Measurements from ENCODE around the gene ITGB3. TPM values are rescaled to one million over a fixed set of nuclear protein-coding genes. Genes with fewer than 3 reads are reported as not detected.

ITGB3 gene
- total RNA-seq, 5 donors from 2014 or later (not counting 1 experiment from before 2014, with no cell fraction given) = 0.22 to 3.8 (median 0.26) TPM

- H3K4me1 ChIP-seq (ENCODE audit: control insufficient read depth in 1 of 2, extremely low read depth in 1 of 2, insufficient read depth in 2 of 2, low read length in 2 of 2) = peaks cover 20 to 34% of the 10 kb centered on the region in 2 experiments
- no peaks in the 10 kb centered on the region for H3K9me3 Mint-ChIP-seq
- 90% methylated on average over 3 of the region's 6 CpGs for WGBS (ENCODE audit: insufficient coverage)
- H3K36me3 Mint-ChIP-seq = no peaks in the 10 kb centered on the region
- ATAC-seq (replicated peaks in 1 of 4) (no peak), DNase-seq (no peak)
- H3K9me3 ChIP-seq = no peaks in the 10 kb centered on the region
- H3K4me1 Mint-ChIP-seq = peaks cover 30 to 45% (median 41%) of the 10 kb centered on the region in 3 donors
- no peaks in the 10 kb centered on the region for H3K27me3 ChIP-seq (replicated peaks in 1 of 2; ENCODE audit: control insufficient read depth in 2 of 2, extremely low read depth in 1 of 2, insufficient read depth in 2 of 2, low read length in 1 of 2)
- H3K36me3 ChIP-seq (ENCODE audit: control insufficient read depth in 2 of 2, extremely low read depth in 1 of 2, insufficient read depth in 1 of 2, low read length in 1 of 2) = no peaks in the 10 kb centered on the region
- no peak within 1 kb of the TSS for H3K4me3 Mint-ChIP-seq
- ChIA-PET CTCF (interaction anchor here in 1 of 2 donors (0.5 kb wide), 1 partner anchor 1281 kb away, joined by 3 read pairs; no protein-coding TSS in a partner anchor), POLR2A (no interaction called here)
- H3K4me3 ChIP-seq (ENCODE audit: control insufficient read depth in 1 of 2, extremely low read depth in 1 of 2, low read length in 1 of 2) = no peak within 1 kb of the TSS
- H3K27ac Mint-ChIP-seq = peak within 1 kb of the TSS; percentile 41 to 91
- H3K27me3 Mint-ChIP-seq = no peaks in the 10 kb centered on the region
- no peak within 1 kb of the TSS for H3K27ac ChIP-seq (ENCODE audit: low read length)
Observed at GRCh38 chr17:47208744-47209488, 44.7 kb upstream of the ITGB3 start, which contains the start of gene MYL4. MYL4 (plus strand) TSS chr17:47209348; CDS start chr17:47209423, 75 bp downstream.

- WGBS (ENCODE audit: insufficient coverage) = 100% methylated on average over 2 of the region's 3 CpGs
- ChIA-PET CTCF (no interaction called here), POLR2A (no interaction called here)
- Mint-ChIP-seq H3K4me3 (no peak overlapping the region), H3K27me3 (no peaks in the 10 kb centered on the region), H3K27ac (peak overlapping the region in 1 of 2 donors; percentile 11), H3K9me3 (no peaks in the 10 kb centered on the region), H3K36me3 (no peaks in the 10 kb centered on the region), H3K4me1 (peaks cover 24 to 40% (median 35%) of the 10 kb centered on the region in 3 donors)
- no peaks in the 10 kb centered on the region for H3K27me3 ChIP-seq (replicated peaks in 1 of 2; ENCODE audit: control insufficient read depth in 2 of 2, extremely low read depth in 1 of 2, insufficient read depth in 2 of 2, low read length in 1 of 2)
- H3K4me1 ChIP-seq (ENCODE audit: control insufficient read depth in 1 of 2, extremely low read depth in 1 of 2, insufficient read depth in 2 of 2, low read length in 2 of 2) = peaks cover 15 to 28% of the 10 kb centered on the region in 2 experiments
- ATAC-seq (replicated peaks in 1 of 4) (no peak), DNase-seq (no peak)
- no peak overlapping the region for H3K27ac ChIP-seq (ENCODE audit: low read length)
- no peaks in the 10 kb centered on the region for H3K9me3 ChIP-seq
- H3K36me3 ChIP-seq (ENCODE audit: control insufficient read depth in 2 of 2, extremely low read depth in 1 of 2, insufficient read depth in 1 of 2, low read length in 1 of 2) = no peaks in the 10 kb centered on the region
- no peak overlapping the region for H3K4me3 ChIP-seq (ENCODE audit: control insufficient read depth in 1 of 2, extremely low read depth in 1 of 2, low read length in 1 of 2)
Observed at GRCh38 chr17:47209499-47209898, 44.1 kb upstream of the ITGB3 start.

- H3K27me3 ChIP-seq (replicated peaks in 1 of 2; ENCODE audit: control insufficient read depth in 2 of 2, extremely low read depth in 1 of 2, insufficient read depth in 2 of 2, low read length in 1 of 2) = no peaks in the 10 kb centered on the region
- no peak overlapping the region for H3K4me3 ChIP-seq (ENCODE audit: control insufficient read depth in 1 of 2, extremely low read depth in 1 of 2, low read length in 1 of 2)
- ChIA-PET POLR2A (no interaction called here), CTCF (no interaction called here)
- no peaks in the 10 kb centered on the region for H3K36me3 ChIP-seq (ENCODE audit: control insufficient read depth in 2 of 2, extremely low read depth in 1 of 2, insufficient read depth in 1 of 2, low read length in 1 of 2)
- H3K4me3 Mint-ChIP-seq = no peak overlapping the region
- no peaks in the 10 kb centered on the region for H3K36me3 Mint-ChIP-seq
- no peaks in the 10 kb centered on the region for H3K9me3 Mint-ChIP-seq
- DNase-seq (no peak), ATAC-seq (replicated peaks in 1 of 4) (no peak)
- WGBS (ENCODE audit: insufficient coverage) = no CpG with 5 or more reads among the region's 3 CpGs
- H3K27ac ChIP-seq (ENCODE audit: low read length) = no peak overlapping the region
- H3K27me3 Mint-ChIP-seq = no peaks in the 10 kb centered on the region
- no peaks in the 10 kb centered on the region for H3K9me3 ChIP-seq
- H3K4me1 ChIP-seq (ENCODE audit: control insufficient read depth in 1 of 2, extremely low read depth in 1 of 2, insufficient read depth in 2 of 2, low read length in 2 of 2) = peaks cover 12 to 22% of the 10 kb centered on the region in 2 experiments
- H3K4me1 Mint-ChIP-seq = peaks cover 18 to 33% (median 29%) of the 10 kb centered on the region in 3 donors
- H3K27ac Mint-ChIP-seq = no peak overlapping the region
Observed at GRCh38 chr17:47210105-47210504, 43.5 kb upstream of the ITGB3 start.

GRCh38 chr17:47210779-47211178, 42.8 kb upstream of the ITGB3 start:
- Histone ChIP-seq H3K36me3 (ENCODE audit: control insufficient read depth in 2 of 2, extremely low read depth in 1 of 2, insufficient read depth in 1 of 2, low read length in 1 of 2) (no peaks in the 10 kb centered on the region), H3K4me1 (ENCODE audit: control insufficient read depth in 1 of 2, extremely low read depth in 1 of 2, insufficient read depth in 2 of 2, low read length in 2 of 2) (peaks cover 10 to 15% of the 10 kb centered on the region in 2 experiments), H3K27me3 (replicated peaks in 1 of 2; ENCODE audit: control insufficient read depth in 2 of 2, extremely low read depth in 1 of 2, insufficient read depth in 2 of 2, low read length in 1 of 2) (no peaks in the 10 kb centered on the region), H3K27ac (ENCODE audit: low read length) (no peak overlapping the region), H3K4me3 (ENCODE audit: control insufficient read depth in 1 of 2, extremely low read depth in 1 of 2, low read length in 1 of 2) (no peak overlapping the region), H3K9me3 (no peaks in the 10 kb centered on the region)
- ChIA-PET CTCF (no interaction called here), POLR2A (no interaction called here)
- H3K9me3 Mint-ChIP-seq = no peaks in the 10 kb centered on the region
- 100% methylated on average over 1 of the region's 2 CpGs for WGBS (ENCODE audit: insufficient coverage)
- H3K4me3 Mint-ChIP-seq = no peak overlapping the region
- no peaks in the 10 kb centered on the region for H3K27me3 Mint-ChIP-seq
- peaks cover 11 to 27% (median 22%) of the 10 kb centered on the region in 3 donors for H3K4me1 Mint-ChIP-seq
- H3K27ac Mint-ChIP-seq = no peak overlapping the region
- ATAC-seq (replicated peaks in 1 of 4) = no peak
- no peak for DNase-seq
- no peaks in the 10 kb centered on the region for H3K36me3 Mint-ChIP-seq

- no peak for ATAC-seq (replicated peaks in 1 of 4)
- H3K4me3 Mint-ChIP-seq = no peak overlapping the region
- H3K9me3 Mint-ChIP-seq = no peaks in the 10 kb centered on the region
Observed at GRCh38 chr17:47212458-47212857, 41.2 kb upstream of the ITGB3 start.

GRCh38 chr17:47213540-47213939, 40.1 kb upstream of the ITGB3 start:
- no peak for ATAC-seq (replicated peaks in 1 of 4)
- CTCF ChIA-PET = no interaction called here
- no peak overlapping the region for H3K27ac Mint-ChIP-seq

More at GRCh38 chr17:47212458-47212857, 41.2 kb upstream of the ITGB3 start:
- WGBS (ENCODE audit: insufficient coverage) = 87% methylated on average over 2 of the region's 2 CpGs
- H3K4me1 ChIP-seq (ENCODE audit: control insufficient read depth in 1 of 2, extremely low read depth in 1 of 2, insufficient read depth in 2 of 2, low read length in 2 of 2) = peaks cover 3 to 9% of the 10 kb centered on the region in 2 experiments
- ChIA-PET POLR2A (no interaction called here), CTCF (no interaction called here)
- Mint-ChIP-seq H3K36me3 (no peaks in the 10 kb centered on the region), H3K27ac (no peak overlapping the region), H3K4me1 (peaks cover 0 to 18% (median 16%) of the 10 kb centered on the region in 3 donors), H3K27me3 (no peaks in the 10 kb centered on the region)
- H3K4me3 ChIP-seq (ENCODE audit: control insufficient read depth in 1 of 2, extremely low read depth in 1 of 2, low read length in 1 of 2) = no peak overlapping the region
- H3K36me3 ChIP-seq (ENCODE audit: control insufficient read depth in 2 of 2, extremely low read depth in 1 of 2, insufficient read depth in 1 of 2, low read length in 1 of 2) = no peaks in the 10 kb centered on the region
- no peak for DNase-seq
- no peaks in the 10 kb centered on the region for H3K9me3 ChIP-seq
- H3K27me3 ChIP-seq (replicated peaks in 1 of 2; ENCODE audit: control insufficient read depth in 2 of 2, extremely low read depth in 1 of 2, insufficient read depth in 2 of 2, low read length in 1 of 2) = no peaks in the 10 kb centered on the region
- H3K27ac ChIP-seq (ENCODE audit: low read length) = no peak overlapping the region

More at GRCh38 chr17:47213540-47213939, 40.1 kb upstream of the ITGB3 start:
- 67% methylated on average over 2 of the region's 4 CpGs for WGBS (ENCODE audit: insufficient coverage)
- DNase-seq = no peak
- H3K4me1 Mint-ChIP-seq = peaks cover 3 to 17% (median 14%) of the 10 kb centered on the region in 3 donors
- H3K4me3 Mint-ChIP-seq = no peak overlapping the region
- no peak overlapping the region for H3K4me3 ChIP-seq (ENCODE audit: control insufficient read depth in 1 of 2, extremely low read depth in 1 of 2, low read length in 1 of 2)
- H3K27me3 Mint-ChIP-seq = no peaks in the 10 kb centered on the region
- POLR2A ChIA-PET = no interaction called here
- H3K27ac ChIP-seq (ENCODE audit: low read length) = no peak overlapping the region
- no peaks in the 10 kb centered on the region for H3K36me3 ChIP-seq (ENCODE audit: control insufficient read depth in 2 of 2, extremely low read depth in 1 of 2, insufficient read depth in 1 of 2, low read length in 1 of 2)
- H3K4me1 ChIP-seq (ENCODE audit: control insufficient read depth in 1 of 2, extremely low read depth in 1 of 2, insufficient read depth in 2 of 2, low read length in 2 of 2) = peaks cover 4 to 18% of the 10 kb centered on the region in 2 experiments
- no peaks in the 10 kb centered on the region for H3K9me3 ChIP-seq
- no peaks in the 10 kb centered on the region for H3K36me3 Mint-ChIP-seq
- H3K9me3 Mint-ChIP-seq = no peaks in the 10 kb centered on the region
- no peaks in the 10 kb centered on the region for H3K27me3 ChIP-seq (replicated peaks in 1 of 2; ENCODE audit: control insufficient read depth in 2 of 2, extremely low read depth in 1 of 2, insufficient read depth in 2 of 2, low read length in 1 of 2)
